Mononuclear cell (primary cell): Measurements from ENCODE around the gene LIN54. TPM values are rescaled to one million over a fixed set of nuclear protein-coding genes. Genes with fewer than 3 reads are reported as not detected.
A peak's percentile ranks its signal among the peaks of the same experiment; 100 is the strongest.
"Not testable (repeated sequence)": the region's sequence is repeated elsewhere in the genome, so short reads cannot be mapped to it uniquely, and the experiment has no call there.

Experiments used
- H3K27me3 ChIP-seq: 2 replicates; pipeline ENCODE4 v1.6.0; 2011; ENCODE audit warnings: low read length, control low read depth; ENCODE audit not compliant: insufficient read depth
- H3K4me1 ChIP-seq: 2 replicates; pipeline ENCODE4 v1.5.1; 2011; ENCODE audit warnings: mild to moderate bottlenecking, low read length, control low read depth; ENCODE audit not compliant: insufficient read depth
- H3K4me3 ChIP-seq: 2 replicates; pipeline ENCODE4 v1.5.1; 2011; ENCODE audit warnings: mild to moderate bottlenecking, low read length, moderate library complexity
- H3K9me3 ChIP-seq: 2 replicates; pipeline ENCODE4 v1.5.1; 2011; ENCODE audit warnings: low read depth, mild to moderate bottlenecking, control low read depth, low read length
- total RNA-seq: library from RNA; depleted of rRNA; stranded (reverse); fragments of >200 nt; gene quantifications from one replicate; pipeline ENCODE4 v1.2.3, GENCODE V29; 2012

The LIN54 gene
- total RNA-seq, 1 donor: 16.8 TPM

GRCh38 chr4:83022724-83023450, 12.3 kb upstream of the LIN54 start:
- no peaks in the 10 kb centered on the region for H3K27me3 ChIP-seq
- no peak overlapping the region for H3K4me3 ChIP-seq
- no peaks in the 10 kb centered on the region for H3K9me3 ChIP-seq
- peaks cover 11% of the 10 kb centered on the region for H3K4me1 ChIP-seq

GRCh38 chr4:83019794-83020494, 9.3 kb upstream of the LIN54 start:
- H3K4me3 ChIP-seq: no peak overlapping the region
- peaks cover 11% of the 10 kb centered on the region for H3K4me1 ChIP-seq
- no peaks in the 10 kb centered on the region for H3K27me3 ChIP-seq
- no peaks in the 10 kb centered on the region for H3K9me3 ChIP-seq

GRCh38 chr4:83013902-83014301, 3.3 kb upstream of the LIN54 start:
- no peaks in the 10 kb centered on the region for H3K9me3 ChIP-seq
- no peak overlapping the region for H3K4me3 ChIP-seq
- H3K4me1 ChIP-seq: peaks cover 27% of the 10 kb centered on the region
- H3K27me3 ChIP-seq: no peaks in the 10 kb centered on the region

GRCh38 chr4:83013420-83013867, 2.8 kb upstream of the LIN54 start:
- H3K9me3 ChIP-seq: no peaks in the 10 kb centered on the region
- H3K4me1 ChIP-seq: peaks cover 29% of the 10 kb centered on the region
- peak overlapping the region; percentile 80 for H3K4me3 ChIP-seq
- no peaks in the 10 kb centered on the region for H3K27me3 ChIP-seq

GRCh38 chr4:83012687-83013419, 2.2 kb upstream of the LIN54 start:
- no peaks in the 10 kb centered on the region for H3K9me3 ChIP-seq
- H3K27me3 ChIP-seq: no peaks in the 10 kb centered on the region
- H3K4me1 ChIP-seq: peaks cover 34% of the 10 kb centered on the region
- H3K4me3 ChIP-seq: peak overlapping the region; percentile 80

GRCh38 chr4:83012200-83012686, 1.6 kb upstream of the LIN54 start:
- no peaks in the 10 kb centered on the region for H3K27me3 ChIP-seq
- H3K9me3 ChIP-seq: no peaks in the 10 kb centered on the region
- H3K4me3 ChIP-seq: peak overlapping the region; percentile 80
- peaks cover 37% of the 10 kb centered on the region for H3K4me1 ChIP-seq

GRCh38 chr4:83011689-83012199, 1.1 kb upstream of the LIN54 start:
- Histone ChIP-seq H3K27me3 (no peaks in the 10 kb centered on the region), H3K4me3 (peak overlapping the region; percentile 80), H3K4me1 (peaks cover 37% of the 10 kb centered on the region), H3K9me3 (no peaks in the 10 kb centered on the region)

GRCh38 chr4:83010111-83010521, 507 bp downstream of the LIN54 start:
- Histone ChIP-seq H3K27me3 (no peaks in the 10 kb centered on the region), H3K4me3 (peak overlapping the region; percentile 95), H3K4me1 (peaks cover 42% of the 10 kb centered on the region), H3K9me3 (no peaks in the 10 kb centered on the region)

- Histone ChIP-seq H3K9me3 (no peaks in the 10 kb centered on the region), H3K27me3 (no peaks in the 10 kb centered on the region), H3K4me1 (peaks cover 42% of the 10 kb centered on the region), H3K4me3 (no peak overlapping the region)
Measured at GRCh38 chr4:83009529-83009928, 1.1 kb downstream of the LIN54 start.

- not testable (repeated sequence) for H3K4me3 ChIP-seq, H3K27me3 ChIP-seq, H3K9me3 ChIP-seq
- H3K4me1 ChIP-seq: peaks cover 15% of the 10 kb centered on the region
Measured at GRCh38 chr4:83003044-83003791, 7.4 kb downstream of the LIN54 start.

GRCh38 chr4:83002329-83002728, 8.3 kb downstream of the LIN54 start:
- H3K4me3 ChIP-seq: no peak overlapping the region
- peaks cover 9% of the 10 kb centered on the region for H3K4me1 ChIP-seq
- no peaks in the 10 kb centered on the region for H3K27me3 ChIP-seq
- H3K9me3 ChIP-seq: no peaks in the 10 kb centered on the region

- Histone ChIP-seq H3K4me1 (peaks cover 3% of the 10 kb centered on the region), H3K4me3 (no peak overlapping the region), H3K9me3 (no peaks in the 10 kb centered on the region), H3K27me3 (no peaks in the 10 kb centered on the region)
Measured at GRCh38 chr4:82998898-82999297, 11.7 kb downstream of the LIN54 start.

GRCh38 chr4:82994834-82995233, 15.8 kb downstream of the LIN54 start:
- Histone ChIP-seq H3K27me3 (no peaks in the 10 kb centered on the region), H3K4me3 (no peak overlapping the region), H3K4me1 (peaks cover 5% of the 10 kb centered on the region), H3K9me3 (no peaks in the 10 kb centered on the region)

- no peak overlapping the region for H3K4me3 ChIP-seq
- no peaks in the 10 kb centered on the region for H3K27me3 ChIP-seq
- no peaks in the 10 kb centered on the region for H3K9me3 ChIP-seq
- peaks cover 13% of the 10 kb centered on the region for H3K4me1 ChIP-seq
Measured at GRCh38 chr4:82989575-82990429, 20.8 kb downstream of the LIN54 start.
